ENCODE data around the gene OR10H5. TPM values are rescaled to one million over a fixed set of nuclear protein-coding genes. Genes with fewer than 3 reads are reported as not detected.
"Not testable (repeated sequence)": the region's sequence is repeated elsewhere in the genome, so short reads cannot be mapped to it uniquely, and the experiment has no call there.

Gene OR10H5
- total and polyA plus RNA-seq, 2 experiments from 2014 or later = not detected

DNA sequence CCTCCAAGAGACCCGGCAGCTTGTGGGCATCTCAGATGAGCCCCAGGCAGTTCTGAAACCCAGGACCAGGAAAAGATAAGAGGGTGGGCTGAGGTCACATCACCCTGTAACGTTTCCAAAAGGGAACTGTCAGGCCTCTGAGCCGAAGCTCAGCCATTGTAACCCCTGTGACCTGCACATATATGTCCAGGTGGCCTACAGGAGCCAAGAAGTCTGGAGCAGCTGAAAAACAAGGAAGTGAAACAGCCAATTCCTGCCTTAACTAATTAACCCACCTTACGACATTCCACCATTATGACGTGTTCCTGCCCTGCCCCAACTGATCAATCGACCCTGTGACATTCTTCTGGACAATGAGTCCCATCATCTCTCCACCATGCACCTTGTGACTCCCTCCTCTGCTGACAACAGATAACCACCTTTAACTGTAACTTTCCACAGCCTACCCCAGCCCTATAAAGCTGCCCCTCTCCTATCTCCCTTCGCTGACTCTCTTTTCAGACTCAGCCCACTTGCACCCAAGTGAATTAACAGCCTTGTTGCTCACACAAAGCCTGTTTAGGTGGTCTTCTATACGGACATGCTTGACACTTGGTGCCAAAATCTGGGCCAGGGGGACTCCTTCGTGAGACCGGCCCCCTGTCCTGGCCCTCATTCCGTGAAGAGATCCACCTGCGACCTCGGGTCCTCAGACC lies 41.3 kb downstream of the OR10H5 start:
- not testable (repeated sequence) for H3K4me1 Mint-ChIP-seq; DNase-seq (ENCODE audit: low spot score); H3K4me1 ChIP-seq (ENCODE audit: insufficient read depth); H3F3A ChIP-seq (replicated peaks; ENCODE audit: low read depth); H3K4me3 ChIP-seq; H3K4me3 Mint-ChIP-seq; H3K4me2 ChIP-seq; H3K79me2 ChIP-seq (replicated peaks; ENCODE audit: insufficient read depth); ATAC-seq; H3K27me3 Mint-ChIP-seq (ENCODE audit: insufficient read depth, low read depth, poor library complexity); H4K20me1 ChIP-seq (replicated peaks; ENCODE audit: insufficient read depth); H2AFZ ChIP-seq; H3K27ac ChIP-seq (ENCODE audit: low read depth); H3K36me3 ChIP-seq (ENCODE audit: insufficient read depth); H3K27ac Mint-ChIP-seq; H3K9me2 ChIP-seq (ENCODE audit: insufficient read depth); H3K27me3 ChIP-seq (ENCODE audit: insufficient read depth); H3K9me3 Mint-ChIP-seq
- peaks cover 29% of the 10 kb centered on the region for H3K36me3 Mint-ChIP-seq (ENCODE audit: low read depth)

DNA sequence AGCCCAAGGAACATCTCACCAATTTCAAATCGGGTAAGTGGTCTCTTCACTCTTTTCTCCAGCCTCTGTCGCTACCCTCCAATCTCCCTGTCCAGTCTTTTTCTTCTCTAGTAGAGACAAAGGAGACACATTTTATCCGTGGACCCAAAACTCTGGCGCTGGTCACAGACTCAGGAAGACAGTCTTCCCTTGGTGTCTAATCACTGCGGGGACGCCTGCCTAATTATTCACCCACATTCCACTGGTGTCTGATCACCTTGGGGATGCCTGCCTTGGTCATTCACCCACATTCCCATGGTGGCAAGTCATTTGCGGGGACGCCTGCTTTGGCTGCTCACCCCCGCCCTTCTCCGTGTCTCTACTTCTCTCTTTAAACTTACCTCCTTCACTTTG lies 41.8 kb downstream of the OR10H5 start:
- H3K27ac ChIP-seq (ENCODE audit: low read depth) = no peak overlapping the region
- no peaks in the 10 kb centered on the region for H3K9me2 ChIP-seq (ENCODE audit: insufficient read depth)
- H3K4me1 ChIP-seq (ENCODE audit: insufficient read depth) = no peaks in the 10 kb centered on the region
- Mint-ChIP-seq H3K27ac (no peak overlapping the region), H3K36me3 (ENCODE audit: low read depth) (peaks cover 25% of the 10 kb centered on the region), H3K9me3 (no peaks in the 10 kb centered on the region; the same call in none of the 3 replicates), H3K4me3 (no peak overlapping the region), H3K4me1 (no peaks in the 10 kb centered on the region), H3K27me3 (ENCODE audit: insufficient read depth, low read depth, poor library complexity) (peaks cover 4% of the 10 kb centered on the region)
- DNase-seq (ENCODE audit: low spot score) = no peak
- no peaks in the 10 kb centered on the region for H3K27me3 ChIP-seq (ENCODE audit: insufficient read depth)
- no peaks in the 10 kb centered on the region for H3F3A ChIP-seq (replicated peaks; ENCODE audit: low read depth)
- TF ChIP-seq JUNB (IDR thresholded peaks at IDR 0.05; ENCODE audit: unreplicated experiment) (no peak), EZH2phosphoT487 (IDR thresholded peaks at IDR 0.05; ENCODE audit: unreplicated experiment) (no peak), STAT1 (IDR thresholded peaks at IDR 0.05; ENCODE audit: unreplicated experiment) (no peak), NANOG (IDR thresholded peaks at IDR 0.05; ENCODE audit: borderline replicate concordance) (no peak), ZNF114 (CRISPR knock-in tag; IDR thresholded peaks at IDR 0.05) (no peak), EZH2 (IDR thresholded peaks at IDR 0.05; ENCODE audit: low read depth, unreplicated experiment) (no peak)
- TF ChIP-seq, protein P1, sequence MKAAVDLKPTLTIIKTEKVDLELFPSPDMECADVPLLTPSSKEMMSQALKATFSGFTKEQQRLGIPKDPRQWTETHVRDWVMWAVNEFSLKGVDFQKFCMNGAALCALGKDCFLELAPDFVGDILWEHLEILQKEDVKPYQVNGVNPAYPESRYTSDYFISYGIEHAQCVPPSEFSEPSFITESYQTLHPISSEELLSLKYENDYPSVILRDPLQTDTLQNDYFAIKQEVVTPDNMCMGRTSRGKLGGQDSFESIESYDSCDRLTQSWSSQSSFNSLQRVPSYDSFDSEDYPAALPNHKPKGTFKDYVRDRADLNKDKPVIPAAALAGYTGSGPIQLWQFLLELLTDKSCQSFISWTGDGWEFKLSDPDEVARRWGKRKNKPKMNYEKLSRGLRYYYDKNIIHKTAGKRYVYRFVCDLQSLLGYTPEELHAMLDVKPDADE (IDR thresholded peaks at IDR 0.05) = no peak
- TF ChIP-seq, protein P2, sequence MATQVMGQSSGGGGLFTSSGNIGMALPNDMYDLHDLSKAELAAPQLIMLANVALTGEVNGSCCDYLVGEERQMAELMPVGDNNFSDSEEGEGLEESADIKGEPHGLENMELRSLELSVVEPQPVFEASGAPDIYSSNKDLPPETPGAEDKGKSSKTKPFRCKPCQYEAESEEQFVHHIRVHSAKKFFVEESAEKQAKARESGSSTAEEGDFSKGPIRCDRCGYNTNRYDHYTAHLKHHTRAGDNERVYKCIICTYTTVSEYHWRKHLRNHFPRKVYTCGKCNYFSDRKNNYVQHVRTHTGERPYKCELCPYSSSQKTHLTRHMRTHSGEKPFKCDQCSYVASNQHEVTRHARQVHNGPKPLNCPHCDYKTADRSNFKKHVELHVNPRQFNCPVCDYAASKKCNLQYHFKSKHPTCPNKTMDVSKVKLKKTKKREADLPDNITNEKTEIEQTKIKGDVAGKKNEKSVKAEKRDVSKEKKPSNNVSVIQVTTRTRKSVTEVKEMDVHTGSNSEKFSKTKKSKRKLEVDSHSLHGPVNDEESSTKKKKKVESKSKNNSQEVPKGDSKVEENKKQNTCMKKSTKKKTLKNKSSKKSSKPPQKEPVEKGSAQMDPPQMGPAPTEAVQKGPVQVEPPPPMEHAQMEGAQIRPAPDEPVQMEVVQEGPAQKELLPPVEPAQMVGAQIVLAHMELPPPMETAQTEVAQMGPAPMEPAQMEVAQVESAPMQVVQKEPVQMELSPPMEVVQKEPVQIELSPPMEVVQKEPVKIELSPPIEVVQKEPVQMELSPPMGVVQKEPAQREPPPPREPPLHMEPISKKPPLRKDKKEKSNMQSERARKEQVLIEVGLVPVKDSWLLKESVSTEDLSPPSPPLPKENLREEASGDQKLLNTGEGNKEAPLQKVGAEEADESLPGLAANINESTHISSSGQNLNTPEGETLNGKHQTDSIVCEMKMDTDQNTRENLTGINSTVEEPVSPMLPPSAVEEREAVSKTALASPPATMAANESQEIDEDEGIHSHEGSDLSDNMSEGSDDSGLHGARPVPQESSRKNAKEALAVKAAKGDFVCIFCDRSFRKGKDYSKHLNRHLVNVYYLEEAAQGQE (IDR thresholded peaks at IDR 0.05; ENCODE audit: unreplicated experiment) = no peak
- TF ChIP-seq, protein P3, sequence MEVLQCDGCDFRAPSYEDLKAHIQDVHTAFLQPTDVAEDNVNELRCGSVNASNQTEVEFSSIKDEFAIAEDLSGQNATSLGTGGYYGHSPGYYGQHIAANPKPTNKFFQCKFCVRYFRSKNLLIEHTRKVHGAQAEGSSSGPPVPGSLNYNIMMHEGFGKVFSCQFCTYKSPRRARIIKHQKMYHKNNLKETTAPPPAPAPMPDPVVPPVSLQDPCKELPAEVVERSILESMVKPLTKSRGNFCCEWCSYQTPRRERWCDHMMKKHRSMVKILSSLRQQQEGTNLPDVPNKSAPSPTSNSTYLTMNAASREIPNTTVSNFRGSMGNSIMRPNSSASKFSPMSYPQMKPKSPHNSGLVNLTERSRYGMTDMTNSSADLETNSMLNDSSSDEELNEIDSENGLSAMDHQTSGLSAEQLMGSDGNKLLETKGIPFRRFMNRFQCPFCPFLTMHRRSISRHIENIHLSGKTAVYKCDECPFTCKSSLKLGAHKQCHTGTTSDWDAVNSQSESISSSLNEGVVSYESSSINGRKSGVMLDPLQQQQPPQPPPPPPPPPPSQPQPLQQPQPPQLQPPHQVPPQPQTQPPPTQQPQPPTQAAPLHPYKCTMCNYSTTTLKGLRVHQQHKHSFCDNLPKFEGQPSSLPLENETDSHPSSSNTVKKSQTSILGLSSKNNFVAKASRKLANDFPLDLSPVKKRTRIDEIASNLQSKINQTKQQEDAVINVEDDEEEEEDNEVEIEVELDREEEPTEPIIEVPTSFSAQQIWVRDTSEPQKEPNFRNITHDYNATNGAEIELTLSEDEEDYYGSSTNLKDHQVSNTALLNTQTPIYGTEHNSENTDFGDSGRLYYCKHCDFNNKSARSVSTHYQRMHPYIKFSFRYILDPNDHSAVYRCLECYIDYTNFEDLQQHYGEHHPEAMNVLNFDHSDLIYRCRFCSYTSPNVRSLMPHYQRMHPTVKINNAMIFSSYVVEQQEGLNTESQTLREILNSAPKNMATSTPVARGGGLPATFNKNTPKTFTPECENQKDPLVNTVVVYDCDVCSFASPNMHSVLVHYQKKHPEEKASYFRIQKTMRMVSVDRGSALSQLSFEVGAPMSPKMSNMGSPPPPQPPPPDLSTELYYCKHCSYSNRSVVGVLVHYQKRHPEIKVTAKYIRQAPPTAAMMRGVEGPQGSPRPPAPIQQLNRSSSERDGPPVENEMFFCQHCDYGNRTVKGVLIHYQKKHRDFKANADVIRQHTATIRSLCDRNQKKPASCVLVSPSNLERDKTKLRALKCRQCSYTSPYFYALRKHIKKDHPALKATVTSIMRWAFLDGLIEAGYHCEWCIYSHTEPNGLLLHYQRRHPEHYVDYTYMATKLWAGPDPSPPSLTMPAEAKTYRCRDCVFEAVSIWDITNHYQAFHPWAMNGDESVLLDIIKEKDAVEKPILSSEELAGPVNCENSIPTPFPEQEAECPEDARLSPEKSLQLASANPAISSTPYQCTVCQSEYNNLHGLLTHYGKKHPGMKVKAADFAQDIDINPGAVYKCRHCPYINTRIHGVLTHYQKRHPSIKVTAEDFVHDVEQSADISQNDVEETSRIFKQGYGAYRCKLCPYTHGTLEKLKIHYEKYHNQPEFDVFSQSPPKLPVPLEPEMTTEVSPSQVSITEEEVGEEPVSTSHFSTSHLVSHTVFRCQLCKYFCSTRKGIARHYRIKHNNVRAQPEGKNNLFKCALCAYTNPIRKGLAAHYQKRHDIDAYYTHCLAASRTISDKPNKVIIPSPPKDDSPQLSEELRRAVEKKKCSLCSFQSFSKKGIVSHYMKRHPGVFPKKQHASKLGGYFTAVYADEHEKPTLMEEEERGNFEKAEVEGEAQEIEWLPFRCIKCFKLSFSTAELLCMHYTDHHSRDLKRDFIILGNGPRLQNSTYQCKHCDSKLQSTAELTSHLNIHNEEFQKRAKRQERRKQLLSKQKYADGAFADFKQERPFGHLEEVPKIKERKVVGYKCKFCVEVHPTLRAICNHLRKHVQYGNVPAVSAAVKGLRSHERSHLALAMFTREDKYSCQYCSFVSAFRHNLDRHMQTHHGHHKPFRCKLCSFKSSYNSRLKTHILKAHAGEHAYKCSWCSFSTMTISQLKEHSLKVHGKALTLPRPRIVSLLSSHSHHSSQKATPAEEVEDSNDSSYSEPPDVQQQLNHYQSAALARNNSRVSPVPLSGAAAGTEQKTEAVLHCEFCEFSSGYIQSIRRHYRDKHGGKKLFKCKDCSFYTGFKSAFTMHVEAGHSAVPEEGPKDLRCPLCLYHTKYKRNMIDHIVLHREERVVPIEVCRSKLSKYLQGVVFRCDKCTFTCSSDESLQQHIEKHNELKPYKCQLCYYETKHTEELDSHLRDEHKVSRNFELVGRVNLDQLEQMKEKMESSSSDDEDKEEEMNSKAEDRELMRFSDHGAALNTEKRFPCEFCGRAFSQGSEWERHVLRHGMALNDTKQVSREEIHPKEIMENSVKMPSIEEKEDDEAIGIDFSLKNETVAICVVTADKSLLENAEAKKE (CRISPR knock-in tag; IDR thresholded peaks at IDR 0.05) = no peak
- H3K36me3 ChIP-seq (ENCODE audit: insufficient read depth) = no peaks in the 10 kb centered on the region; the same call in 1 of the 2 replicates
- no peak for ATAC-seq
- no peak overlapping the region for H3K4me3 ChIP-seq
- H2AFZ ChIP-seq = no peak overlapping the region
- no peak overlapping the region for H3K4me2 ChIP-seq
- H3K79me2 ChIP-seq (replicated peaks; ENCODE audit: insufficient read depth) = no peaks in the 10 kb centered on the region
- no peaks in the 10 kb centered on the region for H4K20me1 ChIP-seq (replicated peaks; ENCODE audit: insufficient read depth)

Data from GM23338 (cell line).